ENCODE data around the gene PDLIM5.

PDLIM5 gene

GRCh38 chr4:94488670-94489069, 36.9 kb downstream of the PDLIM5 start:
- no peak for DNase-seq (ENCODE audit: low read depth, low spot score)
- H3K4me1 ChIP-seq (ENCODE audit: control insufficient read depth, insufficient read depth, low read length), result no peaks in the 10 kb centered on the region
- H3K4me3 ChIP-seq (ENCODE audit: low read length), result no peak overlapping the region
- H3K36me3 ChIP-seq (ENCODE audit: control insufficient read depth, insufficient read depth, low read length), result no peaks in the 10 kb centered on the region
- H3K27ac ChIP-seq (ENCODE audit: low read length), result no peak overlapping the region
- no peaks in the 10 kb centered on the region for H3K9me3 ChIP-seq (ENCODE audit: control insufficient read depth, insufficient read depth, low read length)
- H3K27me3 ChIP-seq (ENCODE audit: control insufficient read depth, insufficient read depth, low read length), result no peaks in the 10 kb centered on the region
- no CpG with 5 or more reads among the region's 4 CpGs for WGBS (ENCODE audit: insufficient coverage, insufficient read length)

GRCh38 chr4:94489098-94489497, 37.4 kb downstream of the PDLIM5 start:
- no CpG with 5 or more reads among the region's 3 CpGs for WGBS (ENCODE audit: insufficient coverage, insufficient read length)

GRCh38 chr4:94490437-94490836, 38.7 kb downstream of the PDLIM5 start:
- DNase-seq (ENCODE audit: low read depth, low spot score), result no peak
- WGBS (ENCODE audit: insufficient coverage, insufficient read length), result no CpG with 5 or more reads among the region's 1 CpG
- Histone ChIP-seq H3K27ac (ENCODE audit: low read length) (no peak overlapping the region), H3K4me3 (ENCODE audit: low read length) (no peak overlapping the region), H3K4me1 (ENCODE audit: control insufficient read depth, insufficient read depth, low read length) (no peaks in the 10 kb centered on the region), H3K9me3 (ENCODE audit: control insufficient read depth, insufficient read depth, low read length) (no peaks in the 10 kb centered on the region), H3K27me3 (ENCODE audit: control insufficient read depth, insufficient read depth, low read length) (no peaks in the 10 kb centered on the region), H3K36me3 (ENCODE audit: control insufficient read depth, insufficient read depth, low read length) (no peaks in the 10 kb centered on the region)

More at GRCh38 chr4:94489098-94489497, 37.4 kb downstream of the PDLIM5 start:
- Histone ChIP-seq H3K36me3 (ENCODE audit: control insufficient read depth, insufficient read depth, low read length) (no peaks in the 10 kb centered on the region), H3K4me3 (ENCODE audit: low read length) (no peak overlapping the region), H3K4me1 (ENCODE audit: control insufficient read depth, insufficient read depth, low read length) (no peaks in the 10 kb centered on the region), H3K27me3 (ENCODE audit: control insufficient read depth, insufficient read depth, low read length) (no peaks in the 10 kb centered on the region), H3K9me3 (ENCODE audit: control insufficient read depth, insufficient read depth, low read length) (no peaks in the 10 kb centered on the region), H3K27ac (ENCODE audit: low read length) (no peak overlapping the region)
- no peak for DNase-seq (ENCODE audit: low read depth, low spot score)

- Histone ChIP-seq H3K36me3 (ENCODE audit: control insufficient read depth, insufficient read depth, low read length) (no peaks in the 10 kb centered on the region), H3K27ac (ENCODE audit: low read length) (no peak overlapping the region), H3K27me3 (ENCODE audit: control insufficient read depth, insufficient read depth, low read length) (no peaks in the 10 kb centered on the region), H3K4me1 (ENCODE audit: control insufficient read depth, insufficient read depth, low read length) (no peaks in the 10 kb centered on the region), H3K4me3 (ENCODE audit: low read length) (no peak overlapping the region), H3K9me3 (ENCODE audit: control insufficient read depth, insufficient read depth, low read length) (no peaks in the 10 kb centered on the region)
- no peak for DNase-seq (ENCODE audit: low read depth, low spot score)
- WGBS (ENCODE audit: insufficient coverage, insufficient read length), result no CpG with 5 or more reads among the region's 2 CpGs
Observed at GRCh38 chr4:94491322-94491721, 39.6 kb downstream of the PDLIM5 start.

- no CpG with 5 or more reads among the region's 2 CpGs for WGBS (ENCODE audit: insufficient coverage, insufficient read length)
- H3K27me3 ChIP-seq (ENCODE audit: control insufficient read depth, insufficient read depth, low read length), result no peaks in the 10 kb centered on the region
Observed at GRCh38 chr4:94495408-94495807, 43.7 kb downstream of the PDLIM5 start.

GRCh38 chr4:94497690-94498089, 45.9 kb downstream of the PDLIM5 start:
- no peaks in the 10 kb centered on the region for H3K4me1 ChIP-seq (ENCODE audit: control insufficient read depth, insufficient read depth, low read length)
- peaks cover 2% of the 10 kb centered on the region; the same call in 1 of the 2 replicates for H3K36me3 ChIP-seq (ENCODE audit: control insufficient read depth, insufficient read depth, low read length)
- H3K27me3 ChIP-seq (ENCODE audit: control insufficient read depth, insufficient read depth, low read length), result no peaks in the 10 kb centered on the region
- DNase-seq (ENCODE audit: low read depth, low spot score), result no peak
- no peak overlapping the region for H3K4me3 ChIP-seq (ENCODE audit: low read length)
- no CpG with 5 or more reads among the region's 2 CpGs for WGBS (ENCODE audit: insufficient coverage, insufficient read length)
- no peaks in the 10 kb centered on the region for H3K9me3 ChIP-seq (ENCODE audit: control insufficient read depth, insufficient read depth, low read length)
- H3K27ac ChIP-seq (ENCODE audit: low read length), result no peak overlapping the region

More at GRCh38 chr4:94495408-94495807, 43.7 kb downstream of the PDLIM5 start:
- Histone ChIP-seq H3K4me1 (ENCODE audit: control insufficient read depth, insufficient read depth, low read length) (no peaks in the 10 kb centered on the region), H3K36me3 (ENCODE audit: control insufficient read depth, insufficient read depth, low read length) (peaks cover 2% of the 10 kb centered on the region; the same call in 1 of the 2 replicates), H3K9me3 (ENCODE audit: control insufficient read depth, insufficient read depth, low read length) (no peaks in the 10 kb centered on the region), H3K4me3 (ENCODE audit: low read length) (no peak overlapping the region), H3K27ac (ENCODE audit: low read length) (no peak overlapping the region)
- DNase-seq (ENCODE audit: low read depth, low spot score), result no peak

- Histone ChIP-seq H3K36me3 (ENCODE audit: control insufficient read depth, insufficient read depth, low read length) (peaks cover 2% of the 10 kb centered on the region; the same call in 1 of the 2 replicates), H3K9me3 (ENCODE audit: control insufficient read depth, insufficient read depth, low read length) (no peaks in the 10 kb centered on the region), H3K4me1 (ENCODE audit: control insufficient read depth, insufficient read depth, low read length) (no peaks in the 10 kb centered on the region), H3K27ac (ENCODE audit: low read length) (no peak overlapping the region), H3K27me3 (ENCODE audit: control insufficient read depth, insufficient read depth, low read length) (no peaks in the 10 kb centered on the region), H3K4me3 (ENCODE audit: low read length) (no peak overlapping the region)
- no CpG with 5 or more reads among the region's 1 CpG for WGBS (ENCODE audit: insufficient coverage, insufficient read length)
- DNase-seq (ENCODE audit: low read depth, low spot score), result no peak
Observed at GRCh38 chr4:94498502-94498901, 46.8 kb downstream of the PDLIM5 start.

GRCh38 chr4:94500685-94501084, 48.9 kb downstream of the PDLIM5 start:
- peaks cover 2% of the 10 kb centered on the region; the same call in 1 of the 2 replicates for H3K36me3 ChIP-seq (ENCODE audit: control insufficient read depth, insufficient read depth, low read length)
- no peak for DNase-seq (ENCODE audit: low read depth, low spot score)
- no peak overlapping the region for H3K27ac ChIP-seq (ENCODE audit: low read length)
- no peaks in the 10 kb centered on the region for H3K27me3 ChIP-seq (ENCODE audit: control insufficient read depth, insufficient read depth, low read length)
- no peaks in the 10 kb centered on the region for H3K4me1 ChIP-seq (ENCODE audit: control insufficient read depth, insufficient read depth, low read length)
- no peak overlapping the region for H3K4me3 ChIP-seq (ENCODE audit: low read length)
- WGBS (ENCODE audit: insufficient coverage, insufficient read length), result no CpG with 5 or more reads among the region's 3 CpGs
- no peaks in the 10 kb centered on the region for H3K9me3 ChIP-seq (ENCODE audit: control insufficient read depth, insufficient read depth, low read length)

- WGBS (ENCODE audit: insufficient coverage, insufficient read length), result no CpG with 5 or more reads among the region's 4 CpGs
- no peak overlapping the region for H3K27ac ChIP-seq (ENCODE audit: low read length)
- no peak overlapping the region for H3K4me3 ChIP-seq (ENCODE audit: low read length)
- H3K4me1 ChIP-seq (ENCODE audit: control insufficient read depth, insufficient read depth, low read length), result no peaks in the 10 kb centered on the region
- peaks cover 1% of the 10 kb centered on the region; the same call in 1 of the 2 replicates for H3K36me3 ChIP-seq (ENCODE audit: control insufficient read depth, insufficient read depth, low read length)
- H3K9me3 ChIP-seq (ENCODE audit: control insufficient read depth, insufficient read depth, low read length), result no peaks in the 10 kb centered on the region
- DNase-seq (ENCODE audit: low read depth, low spot score), result no peak
- H3K27me3 ChIP-seq (ENCODE audit: control insufficient read depth, insufficient read depth, low read length), result no peaks in the 10 kb centered on the region
Observed at GRCh38 chr4:94504545-94504944, 52.8 kb downstream of the PDLIM5 start.

- WGBS (ENCODE audit: insufficient coverage, insufficient read length), result no CpG with 5 or more reads among the region's 7 CpGs
- H3K27ac ChIP-seq (ENCODE audit: low read length), result no peak overlapping the region
- H3K4me3 ChIP-seq (ENCODE audit: low read length), result no peak overlapping the region
Observed at GRCh38 chr4:94506822-94507221, 55.1 kb downstream of the PDLIM5 start.

GRCh38 chr4:94507281-94507680, 55.5 kb downstream of the PDLIM5 start:
- Histone ChIP-seq H3K4me3 (ENCODE audit: low read length) (no peak overlapping the region), H3K9me3 (ENCODE audit: control insufficient read depth, insufficient read depth, low read length) (no peaks in the 10 kb centered on the region), H3K4me1 (ENCODE audit: control insufficient read depth, insufficient read depth, low read length) (no peaks in the 10 kb centered on the region), H3K27me3 (ENCODE audit: control insufficient read depth, insufficient read depth, low read length) (no peaks in the 10 kb centered on the region), H3K27ac (ENCODE audit: low read length) (no peak overlapping the region), H3K36me3 (ENCODE audit: control insufficient read depth, insufficient read depth, low read length) (no peaks in the 10 kb centered on the region)
- no peak for DNase-seq (ENCODE audit: low read depth, low spot score)
- WGBS (ENCODE audit: insufficient coverage, insufficient read length), result no CpG with 5 or more reads among the region's 2 CpGs

More at GRCh38 chr4:94506822-94507221, 55.1 kb downstream of the PDLIM5 start:
- Histone ChIP-seq H3K4me1 (ENCODE audit: control insufficient read depth, insufficient read depth, low read length) (no peaks in the 10 kb centered on the region), H3K9me3 (ENCODE audit: control insufficient read depth, insufficient read depth, low read length) (no peaks in the 10 kb centered on the region), H3K27me3 (ENCODE audit: control insufficient read depth, insufficient read depth, low read length) (no peaks in the 10 kb centered on the region), H3K36me3 (ENCODE audit: control insufficient read depth, insufficient read depth, low read length) (no peaks in the 10 kb centered on the region)
- no peak for DNase-seq (ENCODE audit: low read depth, low spot score)
